Medulla oblongata (tissue), 1 donor: ENCODE data around the gene TDRD12.

Source experiments
- DNase-seq: peaks from one replicate; pipeline ENCODE4 v3.0.0-alpha.2; 2015; ENCODE audit errors: extremely low spot score

The TDRD12 gene

DNA sequence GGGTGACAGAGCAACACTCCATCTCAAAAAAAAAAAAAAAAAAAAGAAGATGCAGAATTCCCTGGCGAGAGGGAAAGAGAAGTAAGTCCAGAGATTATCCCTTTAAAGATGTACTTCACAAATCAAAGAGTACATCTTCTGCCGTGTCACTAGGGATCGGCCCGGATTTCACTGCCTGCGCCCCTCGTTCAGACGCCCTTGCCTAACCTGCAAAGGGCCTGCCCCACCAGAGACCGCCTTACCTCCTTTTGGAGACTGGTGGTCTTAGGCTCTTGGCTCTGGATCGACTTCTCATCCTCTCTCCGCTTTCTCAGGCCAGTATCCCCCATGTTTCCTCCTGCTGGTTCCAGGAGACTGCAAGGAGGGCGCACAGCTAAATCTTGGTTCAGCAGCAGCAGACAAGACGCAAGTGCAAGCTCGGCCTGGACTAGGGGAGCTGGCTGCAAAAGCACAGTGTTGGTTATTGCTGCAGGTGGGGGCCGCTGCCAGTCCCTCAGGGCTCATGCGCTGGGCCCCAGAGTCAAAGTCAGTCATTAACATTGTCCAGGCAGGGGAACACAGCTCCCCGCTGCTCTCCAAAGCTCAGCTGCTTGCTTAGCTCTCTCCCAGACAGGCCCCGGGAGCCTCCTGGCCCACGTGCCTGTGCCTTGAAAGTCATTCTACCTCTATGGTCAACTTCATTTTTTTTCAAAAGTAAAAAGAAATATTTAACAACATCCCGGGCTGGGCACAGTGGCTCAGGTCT, 148.8 kb downstream of the TDRD12 start:
- no peak for DNase-seq

DNA sequence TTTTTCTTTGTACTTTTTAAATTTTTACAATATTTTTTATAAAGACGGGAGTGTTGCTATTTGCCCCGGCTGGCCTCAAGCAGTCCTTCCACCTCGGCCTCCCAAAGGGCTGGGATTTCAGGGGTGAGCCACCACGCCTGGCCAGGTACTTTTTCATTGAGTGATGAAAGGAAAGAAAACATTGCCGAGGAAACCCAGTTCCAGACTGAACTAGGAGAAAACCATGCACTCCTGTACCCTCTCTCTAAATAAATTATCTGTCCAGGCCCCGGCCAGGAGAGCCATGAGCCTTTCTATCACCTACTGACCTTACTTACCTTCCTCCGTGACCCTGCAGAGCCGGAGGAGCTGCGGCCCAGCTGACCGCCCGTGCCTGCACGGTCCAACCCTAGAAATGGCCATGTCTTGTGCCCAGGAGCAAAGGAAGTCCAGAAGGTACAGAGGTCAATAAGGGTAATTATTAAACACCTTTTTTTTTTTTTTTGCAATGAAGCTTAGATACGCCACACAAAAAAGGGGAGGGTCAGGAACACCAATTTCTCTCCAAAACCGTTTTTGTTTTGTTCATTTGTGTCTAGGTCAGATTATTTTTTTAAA, 149.9 kb downstream of the TDRD12 start, which contains the start of gene SLC7A9:
Gene SLC7A9 (minus strand): TSS at position 399 of the 597 bp plus-strand sequence. CDS start 1,233 bp downstream, outside the sequence.
- no peak for DNase-seq

DNA sequence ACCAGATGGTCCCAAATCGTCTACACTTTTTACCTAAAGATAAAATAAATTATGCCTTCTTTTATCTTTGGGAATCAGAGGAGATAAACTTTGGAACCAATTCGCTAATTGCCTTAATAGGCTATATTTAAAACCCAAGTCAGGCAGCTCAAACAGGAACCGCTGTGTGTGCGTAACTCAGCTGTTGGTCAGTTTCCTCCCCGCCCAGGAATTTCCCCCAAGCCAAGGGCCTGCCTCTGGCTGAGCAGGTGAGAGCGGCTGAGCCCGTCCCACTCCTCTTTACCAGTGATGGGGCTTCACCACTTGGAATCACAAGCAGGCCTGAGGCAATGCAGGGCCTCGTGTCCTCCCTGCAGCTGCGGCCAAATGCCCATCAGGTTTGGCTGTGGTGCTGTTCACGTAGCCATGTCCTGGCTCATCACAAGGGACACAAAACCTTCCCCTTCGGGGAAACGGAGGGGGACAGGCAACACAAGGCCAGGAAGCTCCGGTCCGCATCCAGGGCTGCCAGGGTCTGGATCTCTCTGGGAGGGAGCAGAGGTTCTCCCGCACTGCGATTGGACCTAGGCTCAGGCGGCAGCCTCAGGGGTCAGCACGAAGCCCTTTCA, 150.5 kb downstream of the TDRD12 start:
- no peak for DNase-seq

DNA sequence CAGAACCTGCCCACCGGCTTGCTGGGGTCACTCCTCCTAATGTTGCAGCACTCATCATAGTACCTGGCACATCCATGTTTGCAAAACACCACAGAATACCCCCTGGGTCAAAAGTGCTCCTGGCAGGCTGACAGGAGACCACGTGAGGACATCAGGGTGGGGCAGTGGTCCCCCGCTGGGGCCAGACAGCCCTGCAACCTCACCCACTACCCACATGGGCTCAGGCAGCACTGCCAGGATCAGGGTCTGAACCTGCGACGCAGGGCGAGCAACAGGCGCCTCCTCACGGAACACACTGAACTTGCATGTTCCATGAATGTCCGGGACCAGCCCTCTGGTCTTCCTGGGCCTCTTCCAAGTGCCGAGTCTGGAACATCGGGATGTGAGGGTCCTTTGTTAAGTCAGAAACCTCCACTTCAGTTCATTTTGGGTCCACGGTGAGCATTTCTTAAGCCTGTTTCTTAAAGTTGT, 151.4 kb downstream of the TDRD12 start:
- DNase-seq, result no peak

DNA sequence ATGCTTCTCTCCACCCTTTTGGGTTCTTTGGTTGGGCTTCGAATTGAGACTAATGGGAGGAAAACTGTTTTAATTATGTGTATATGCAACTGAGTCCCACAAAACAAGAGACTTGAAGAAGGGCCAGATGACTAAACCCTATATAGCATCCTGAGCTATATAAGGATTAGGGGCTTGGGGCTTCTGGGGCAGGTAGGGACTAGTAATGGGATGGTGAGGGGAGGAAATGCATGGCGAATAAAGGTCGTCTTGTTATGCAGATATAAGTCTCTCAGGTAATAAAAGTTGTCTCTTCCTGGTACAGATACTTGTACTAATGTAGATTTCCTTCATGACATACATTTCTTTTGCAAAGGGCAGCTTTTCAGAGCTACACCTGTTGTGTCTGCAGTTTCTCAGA, 152.8 kb downstream of the TDRD12 start:
- no peak for DNase-seq

DNA sequence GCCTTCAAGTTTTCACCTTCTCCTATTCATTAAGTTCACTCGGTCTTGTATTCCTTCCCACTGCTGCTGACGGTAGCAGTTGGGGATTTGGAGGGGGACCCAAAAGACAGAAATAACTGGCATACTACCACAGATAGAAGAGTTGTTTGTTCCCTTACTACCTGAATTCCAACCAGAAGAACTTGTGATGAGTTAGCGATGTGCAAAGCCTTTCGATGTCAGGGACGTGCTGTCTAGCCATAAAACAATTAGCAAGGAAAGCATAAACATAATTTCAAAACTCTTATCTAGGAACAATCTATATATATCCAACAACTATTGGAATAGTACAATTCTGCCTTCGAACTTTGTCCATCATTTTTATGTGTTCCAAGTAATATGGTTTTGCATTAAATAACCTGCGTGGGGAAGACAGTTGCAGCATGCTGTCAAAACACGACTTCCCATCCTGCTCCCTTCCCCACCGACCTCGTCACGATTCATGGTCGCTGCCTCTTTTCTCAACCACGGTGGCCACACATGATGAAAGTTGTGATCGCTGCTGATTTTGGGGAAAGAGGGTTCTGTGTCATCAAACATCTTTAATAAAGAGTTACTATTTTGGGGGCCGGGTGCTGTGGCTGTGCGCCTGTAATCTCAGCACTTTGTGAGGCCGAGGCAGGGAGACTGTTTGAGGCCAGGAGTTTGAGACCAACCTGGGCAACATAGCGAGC, 153.8 kb downstream of the TDRD12 start:
- no peak for DNase-seq

DNA sequence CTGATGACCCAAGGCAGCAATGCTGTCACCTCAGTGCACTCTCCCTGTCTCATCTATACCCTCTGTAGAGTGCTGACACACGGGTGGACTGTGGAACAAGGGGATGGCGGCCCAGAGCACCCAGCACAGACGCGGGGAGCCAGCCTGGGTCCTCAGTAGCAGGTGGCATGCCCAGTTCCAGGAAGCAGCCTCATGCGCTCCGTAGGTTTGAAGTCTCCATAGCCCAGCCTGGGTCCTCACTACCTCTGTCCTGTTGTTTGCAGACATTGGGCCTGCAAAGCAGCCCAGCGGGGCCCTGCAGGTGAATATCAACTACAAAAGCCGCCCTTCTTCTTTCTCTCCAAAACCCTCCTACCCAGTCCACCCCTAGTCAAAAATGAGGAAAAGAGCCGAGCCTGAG, 155.0 kb downstream of the TDRD12 start:
- no peak for DNase-seq

DNA sequence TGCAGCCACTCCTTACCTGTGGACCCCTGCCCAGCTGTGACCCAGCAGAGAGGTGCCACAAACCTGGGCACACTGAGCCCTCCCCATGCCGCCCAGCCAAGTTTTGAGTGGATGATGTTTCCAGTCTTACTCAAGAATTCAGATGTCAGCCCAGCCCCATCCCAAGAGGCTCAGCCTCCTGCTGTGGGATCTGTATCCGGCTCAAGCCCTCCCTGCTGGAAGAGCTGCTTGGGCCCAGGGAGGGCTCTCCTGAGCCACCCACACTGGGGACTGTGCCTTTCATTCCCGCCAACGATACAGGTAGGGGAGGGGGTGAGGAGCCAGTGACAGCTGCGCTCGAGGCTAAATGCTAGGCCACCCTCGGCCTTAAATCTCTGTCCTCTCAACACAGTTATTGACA, 155.9 kb downstream of the TDRD12 start:
- DNase-seq, result no peak

DNA sequence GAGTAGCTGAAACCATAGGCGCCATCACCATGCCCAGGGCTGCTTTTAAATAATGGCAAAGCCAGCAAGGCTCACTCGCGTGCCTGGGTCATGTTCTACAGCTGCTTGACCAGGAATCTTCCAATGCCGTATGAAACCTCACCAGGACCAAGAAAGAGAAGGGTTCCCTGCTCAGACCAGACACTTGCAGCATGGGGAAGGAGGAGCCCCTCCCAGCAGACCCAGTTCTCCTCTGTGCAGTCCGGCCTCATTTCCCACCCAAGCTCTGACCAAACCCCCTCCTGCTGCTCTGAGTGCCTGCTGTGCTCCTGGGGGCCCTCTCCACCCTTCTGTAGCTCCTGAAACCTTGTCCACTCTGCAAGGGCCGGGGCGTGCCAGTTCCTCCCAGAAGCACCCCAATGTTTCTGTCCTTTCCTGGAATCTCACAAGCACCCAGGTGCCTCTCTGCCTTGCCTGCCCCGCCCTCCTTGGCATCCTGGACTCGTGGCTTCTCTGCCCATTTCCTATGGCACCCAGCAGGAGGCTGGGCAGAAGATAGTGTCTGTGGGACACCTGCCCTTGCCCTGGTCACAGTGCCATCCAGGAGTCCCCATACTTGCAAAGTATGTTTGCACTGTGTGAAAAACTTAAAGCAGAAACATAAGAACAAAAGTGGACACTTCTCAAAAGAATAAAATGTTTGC, 156.8 kb downstream of the TDRD12 start:
- no peak for DNase-seq

DNA sequence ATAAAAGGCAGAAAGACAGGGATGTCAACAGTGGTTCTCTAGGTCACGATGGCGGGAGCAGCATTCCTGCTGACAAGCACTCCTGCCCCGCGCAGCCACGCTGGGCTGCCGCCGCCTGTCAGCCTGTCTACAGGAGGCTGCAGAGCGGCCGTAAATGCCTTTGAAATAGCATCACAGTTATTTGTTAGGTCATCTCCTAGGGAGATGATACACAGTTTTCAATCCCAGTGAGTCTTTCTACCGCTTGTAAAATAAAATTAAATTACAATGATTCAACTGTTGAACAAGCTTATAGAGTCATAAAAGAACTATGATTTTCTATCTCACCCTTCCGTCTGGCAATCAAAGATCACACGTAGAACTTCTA, 157.3 kb downstream of the TDRD12 start:
- DNase-seq, result no peak
